KMS-11 (cell line): ENCODE results near the gene SLC16A6.

ENCODE experiments used
- H2AFZ ChIP-seq: fragments of 200-600 bp; sonication (generic); 2 replicates; pipeline ENCODE4 v1.6.1; 2016; ENCODE audit warnings: antibody characterized with exemption, mixed run types, low read depth
- H3K27ac ChIP-seq: fragments of 200-600 bp; sonication (generic); 2 replicates; pipeline ENCODE4 v1.6.1; 2016; ENCODE audit warnings: mild to moderate bottlenecking, mixed run types
- H3K27me3 ChIP-seq: fragments of 200-600 bp; sonication (generic); 2 replicates; pipeline ENCODE4 v1.6.1; 2017; ENCODE audit warnings: mild to moderate bottlenecking, low read depth, mixed run types, moderate library complexity; ENCODE audit not compliant: insufficient read depth
- H3K36me3 ChIP-seq: fragments of 200-600 bp; sonication (generic); 2 replicates; pipeline ENCODE4 v1.6.1; 2017; ENCODE audit warnings: mild to moderate bottlenecking, mixed run types; ENCODE audit not compliant: insufficient read depth
- H3K4me1 ChIP-seq: fragments of 200-600 bp; sonication (generic); 2 replicates; pipeline ENCODE4 v1.6.1; 2016; ENCODE audit warnings: mild to moderate bottlenecking, low read depth, mixed run types; ENCODE audit not compliant: poor library complexity, severe bottlenecking
- H3K4me2 ChIP-seq: fragments of 200-600 bp; sonication (generic); 2 replicates; pipeline ENCODE4 v1.7.0; 2016; ENCODE audit warnings: mild to moderate bottlenecking, mixed run types
- H3K4me3 ChIP-seq: fragments of 200-600 bp; sonication (generic); IDR thresholded peaks from 2 replicates; pipeline ENCODE4 v1.6.1; 2017; ENCODE audit warnings: low read depth, low read length, mixed read lengths; ENCODE audit not compliant: insufficient read depth
- H3K79me2 ChIP-seq: fragments of 200-600 bp; sonication (generic); 2 replicates; pipeline ENCODE4 v1.6.1; 2016; ENCODE audit warnings: low read depth, mixed run types; ENCODE audit not compliant: insufficient read depth
- H3K9ac ChIP-seq: fragments of 200-600 bp; sonication (generic); 2 replicates; pipeline ENCODE4 v1.6.1; 2016; ENCODE audit warnings: mild to moderate bottlenecking, mixed run types
- H4K20me1 ChIP-seq: fragments of 200-600 bp; sonication (generic); 2 replicates; pipeline ENCODE4 v1.6.1; 2016; ENCODE audit warnings: mild to moderate bottlenecking, mixed run types; ENCODE audit not compliant: insufficient read depth
- CTCF ChIP-seq: fragments of 200-600 bp; sonication (generic); conservative IDR thresholded peaks from 2 replicates; pipeline ENCODE4 v1.6.1; 2017; ENCODE audit warnings: low read depth, mild to moderate bottlenecking, antibody characterized with exemption, low read length, moderate library complexity, mixed read lengths

The SLC16A6 gene

GRCh38 chr17:68307443-68307842 is 16.5 kb upstream of the SLC16A6 start:
- Histone ChIP-seq H3K79me2 (no peaks in the 10 kb centered on the region), H2AFZ (no peak overlapping the region), H3K27ac (no peak overlapping the region), H3K4me1 (no peaks in the 10 kb centered on the region), H4K20me1 (no peaks in the 10 kb centered on the region), H3K36me3 (no peaks in the 10 kb centered on the region), H3K27me3 (no peaks in the 10 kb centered on the region), H3K4me3 (no peak overlapping the region), H3K4me2 (no peak overlapping the region), H3K9ac (no peak overlapping the region)
- no peak for TF ChIP-seq CTCF

GRCh38 chr17:68306819-68307218 is 15.9 kb upstream of the SLC16A6 start:
- no peak overlapping the region for H3K27ac ChIP-seq

GRCh38 chr17:68305142-68305541 is 14.2 kb upstream of the SLC16A6 start:
- H3K27ac ChIP-seq, result no peak overlapping the region
- no peak overlapping the region for H3K4me2 ChIP-seq
- H3K9ac ChIP-seq, result no peak overlapping the region
- no peak overlapping the region for H3K4me3 ChIP-seq
- H3K27me3 ChIP-seq, result no peaks in the 10 kb centered on the region
- H3K36me3 ChIP-seq, result no peaks in the 10 kb centered on the region
- no peak overlapping the region for H2AFZ ChIP-seq
- H3K4me1 ChIP-seq, result no peaks in the 10 kb centered on the region
- H3K79me2 ChIP-seq, result no peaks in the 10 kb centered on the region
- TF ChIP-seq CTCF, result no peak
- H4K20me1 ChIP-seq, result no peaks in the 10 kb centered on the region

More at GRCh38 chr17:68306819-68307218, 15.9 kb upstream of the SLC16A6 start:
- no peak overlapping the region for H3K4me2 ChIP-seq
- H3K9ac ChIP-seq, result no peak overlapping the region
- no peak for TF ChIP-seq CTCF
- no peaks in the 10 kb centered on the region for H3K27me3 ChIP-seq
- H3K36me3 ChIP-seq, result no peaks in the 10 kb centered on the region
- no peaks in the 10 kb centered on the region for H4K20me1 ChIP-seq
- H3K4me1 ChIP-seq, result no peaks in the 10 kb centered on the region
- H3K4me3 ChIP-seq, result no peak overlapping the region
- H2AFZ ChIP-seq, result no peak overlapping the region
- H3K79me2 ChIP-seq, result no peaks in the 10 kb centered on the region

GRCh38 chr17:68304706-68305105 is 13.8 kb upstream of the SLC16A6 start:
- Histone ChIP-seq H3K9ac (no peak overlapping the region), H3K36me3 (no peaks in the 10 kb centered on the region), H3K4me1 (no peaks in the 10 kb centered on the region), H3K4me3 (no peak overlapping the region), H3K79me2 (no peaks in the 10 kb centered on the region), H3K27me3 (no peaks in the 10 kb centered on the region), H4K20me1 (no peaks in the 10 kb centered on the region), H3K27ac (no peak overlapping the region), H3K4me2 (no peak overlapping the region), H2AFZ (no peak overlapping the region)
- no peak for TF ChIP-seq CTCF
